Left kidney (tissue), 2 donors: ENCODE data around the gene PODN. TPM values are rescaled to one million over a fixed set of nuclear protein-coding genes. Genes with fewer than 3 reads are reported as not detected.

Experiments
- DNase-seq: peaks from one replicate; pipeline ENCODE4 v3.0.0-alpha.2; 2013
- polyA plus RNA-seq: library from polyadenylated mRNA; unstranded; fragments of 120-200 nt; gene quantifications from one replicate; pipeline ENCODE4 v1.2.1, GENCODE V29; 2013; ENCODE audit not compliant: insufficient read length

The PODN gene
- polyA plus RNA-seq, 1 donor, result 2.0 TPM

DNA sequence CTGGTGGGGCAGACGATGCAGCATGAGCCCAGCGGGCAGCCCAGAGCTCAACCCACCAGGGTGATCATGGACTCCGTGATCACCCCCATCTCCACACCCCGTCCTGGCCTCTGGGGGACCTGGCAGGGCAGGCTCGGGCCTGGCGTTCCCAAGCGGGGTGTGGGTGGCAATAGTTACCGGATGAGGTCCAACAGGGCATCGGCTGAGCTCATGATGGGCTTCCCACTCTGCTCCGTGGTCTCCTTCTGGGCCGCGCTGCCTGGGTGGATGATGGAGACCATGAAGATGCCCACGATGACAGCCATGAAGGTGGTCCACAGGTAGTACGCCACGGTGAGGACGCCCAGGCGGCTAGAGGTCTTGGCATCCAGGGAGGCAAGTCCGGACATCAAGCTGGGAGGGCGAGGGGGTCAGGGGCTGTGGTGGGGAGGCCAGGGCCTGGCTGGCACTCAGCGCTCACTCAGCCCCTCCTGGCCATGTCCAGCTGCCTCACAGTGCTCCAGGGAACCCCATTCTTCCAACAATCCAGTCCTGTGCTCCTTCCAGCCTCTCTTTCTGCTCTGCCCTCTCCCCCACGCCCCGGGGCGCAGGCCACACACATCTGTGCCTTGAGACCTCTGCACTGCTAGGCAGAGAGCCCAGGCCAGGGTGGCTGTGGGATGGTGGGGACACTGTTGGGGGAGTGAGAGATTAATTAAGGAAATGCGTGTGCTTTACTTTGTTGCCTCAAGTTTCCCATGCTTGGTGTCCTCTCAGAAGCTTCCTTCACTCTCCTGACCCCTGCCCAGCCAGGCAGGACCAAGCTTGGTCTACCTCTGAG is 52.8 kb downstream of the PODN start:
- DNase-seq, result no peak

DNA sequence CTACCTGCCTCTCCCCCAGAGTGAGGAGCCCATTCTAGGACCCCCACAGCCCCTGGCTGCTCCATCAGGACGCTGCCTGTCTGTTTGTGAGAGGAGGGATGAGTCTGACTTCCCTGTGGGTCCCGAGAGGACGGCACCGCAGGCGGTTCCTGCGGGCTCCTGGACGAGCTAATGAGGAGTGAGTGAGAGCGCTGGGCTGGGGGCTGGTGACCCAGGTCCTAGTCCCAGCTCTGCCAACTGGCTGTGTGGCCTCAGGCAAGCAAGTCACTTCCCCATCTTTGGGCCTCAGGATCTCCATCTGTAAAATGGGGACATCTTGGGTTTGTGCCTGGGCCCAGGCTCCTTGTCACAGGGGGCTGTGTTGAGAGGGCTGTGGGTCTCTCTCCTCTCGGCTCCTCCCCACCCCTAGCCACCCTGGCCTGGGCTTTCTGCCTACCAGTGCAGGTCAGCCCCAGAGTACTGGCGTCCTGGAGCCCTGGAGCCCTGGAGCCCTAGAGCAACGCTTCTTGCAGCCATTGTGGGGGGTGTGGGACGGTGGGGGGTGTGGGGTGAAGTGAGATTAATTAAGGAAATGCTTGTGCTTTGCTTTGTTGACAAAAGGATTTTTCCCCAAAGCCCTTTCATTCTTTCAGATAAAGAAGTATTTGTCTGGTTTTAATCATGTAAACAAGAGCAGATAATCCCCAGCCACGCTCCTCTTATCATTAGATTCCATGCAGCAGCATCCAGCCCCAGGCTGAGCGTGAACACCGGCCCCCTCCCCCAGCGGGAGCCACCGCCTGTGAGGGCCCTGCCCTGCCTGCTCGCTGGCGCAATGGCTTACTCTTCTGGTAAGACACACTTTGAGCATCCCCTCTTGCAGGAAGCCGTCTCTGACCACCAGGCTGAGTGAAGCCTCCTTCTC is 53.6 kb downstream of the PODN start:
- DNase-seq, result no peak

DNA sequence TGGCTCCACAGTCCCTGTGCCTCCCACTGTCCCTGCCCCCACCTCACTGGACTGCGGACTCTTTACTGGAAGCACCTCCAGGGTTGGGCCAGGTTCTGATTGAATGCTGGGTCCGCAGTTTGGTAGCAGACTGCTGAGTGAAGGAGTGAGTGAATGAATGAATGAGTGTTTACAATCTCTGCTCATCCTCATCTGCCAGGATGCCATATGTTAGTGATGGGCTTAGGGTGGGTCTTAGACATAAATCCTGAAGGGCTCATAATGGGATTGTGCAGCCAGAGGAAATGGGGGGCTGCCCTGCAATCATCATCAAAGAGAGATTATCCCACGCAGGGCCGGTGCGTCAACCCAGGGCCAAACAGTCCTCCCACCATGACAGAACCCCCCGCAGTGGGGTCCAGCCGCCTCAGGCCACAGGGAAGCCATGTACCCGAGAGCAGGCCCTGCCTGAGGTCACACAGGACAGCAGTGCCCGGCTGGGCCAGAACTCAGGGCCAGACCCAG is 54.3 kb downstream of the PODN start:
- no peak for DNase-seq

DNA sequence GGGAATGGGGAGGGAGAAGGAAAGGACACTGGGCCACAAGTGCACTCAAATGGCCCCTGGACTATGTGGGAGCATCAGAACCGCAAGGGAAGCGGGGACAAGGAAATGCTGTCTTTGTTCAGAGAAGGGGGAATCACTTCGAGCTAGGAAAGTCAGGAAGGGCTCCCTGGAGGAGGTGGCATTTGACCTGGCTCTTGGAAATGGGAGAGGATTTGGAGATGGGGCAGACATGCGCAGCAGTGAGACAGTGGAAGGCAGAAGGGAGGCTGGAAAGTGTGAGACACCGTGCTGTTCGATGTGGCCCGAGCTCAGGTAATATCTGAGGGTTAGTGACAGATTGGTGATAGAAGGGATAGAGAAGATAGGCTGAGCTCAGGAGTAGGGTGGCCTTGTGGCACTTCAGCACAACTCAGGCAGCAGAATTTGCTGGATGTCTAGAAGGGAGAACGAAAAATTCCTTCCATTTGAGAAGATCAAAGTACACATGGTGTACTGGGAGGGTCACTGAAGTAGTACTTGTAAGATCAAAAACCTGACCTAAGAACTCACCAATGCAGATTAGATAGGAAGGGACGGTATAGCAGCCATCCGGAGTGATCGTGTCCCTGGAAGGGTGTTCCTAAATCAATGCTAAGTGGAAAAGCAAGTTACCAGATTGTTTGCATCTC is 55.1 kb downstream of the PODN start:
- DNase-seq, result no peak

DNA sequence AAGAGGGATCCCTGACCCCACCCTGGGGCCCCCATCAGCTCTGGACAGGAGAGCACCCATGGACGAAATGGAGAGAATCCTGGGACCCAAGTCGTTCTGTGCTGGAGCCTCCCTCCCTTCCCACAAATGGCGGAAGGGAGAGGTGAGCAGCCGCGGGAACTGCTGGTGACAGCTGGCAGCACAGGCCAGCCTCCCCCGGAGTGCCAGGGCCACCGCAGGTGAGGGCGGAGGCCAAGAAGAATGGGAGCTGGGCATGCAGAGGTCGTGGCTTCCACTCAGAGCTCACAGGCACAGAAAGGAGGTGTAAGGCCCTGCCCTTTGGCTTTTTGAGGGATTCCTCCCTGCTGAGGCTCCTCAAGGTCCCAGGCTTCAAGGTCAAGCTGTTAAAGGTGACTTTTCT is 55.8 kb downstream of the PODN start:
- DNase-seq, result no peak

DNA sequence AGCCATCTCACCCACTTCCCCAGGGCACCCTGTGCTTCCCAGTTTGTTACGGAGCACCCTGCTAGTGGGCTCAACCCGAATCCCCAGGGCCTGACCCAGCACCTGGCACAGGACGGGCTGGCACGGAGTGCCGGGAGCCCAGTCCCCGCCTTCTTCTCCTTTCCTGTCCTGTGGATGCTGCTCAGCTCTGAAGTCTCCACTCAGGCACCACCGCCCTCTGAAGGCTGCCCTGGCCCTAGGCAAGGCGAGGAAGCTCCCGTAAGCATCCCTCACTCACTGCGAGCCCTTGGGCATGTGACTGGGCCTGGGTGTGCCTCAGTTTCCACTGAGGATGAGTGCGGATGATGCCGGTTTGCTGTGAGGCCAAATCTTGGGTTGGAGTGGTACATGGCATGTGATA is 58.6 kb downstream of the PODN start:
- DNase-seq, result no peak

DNA sequence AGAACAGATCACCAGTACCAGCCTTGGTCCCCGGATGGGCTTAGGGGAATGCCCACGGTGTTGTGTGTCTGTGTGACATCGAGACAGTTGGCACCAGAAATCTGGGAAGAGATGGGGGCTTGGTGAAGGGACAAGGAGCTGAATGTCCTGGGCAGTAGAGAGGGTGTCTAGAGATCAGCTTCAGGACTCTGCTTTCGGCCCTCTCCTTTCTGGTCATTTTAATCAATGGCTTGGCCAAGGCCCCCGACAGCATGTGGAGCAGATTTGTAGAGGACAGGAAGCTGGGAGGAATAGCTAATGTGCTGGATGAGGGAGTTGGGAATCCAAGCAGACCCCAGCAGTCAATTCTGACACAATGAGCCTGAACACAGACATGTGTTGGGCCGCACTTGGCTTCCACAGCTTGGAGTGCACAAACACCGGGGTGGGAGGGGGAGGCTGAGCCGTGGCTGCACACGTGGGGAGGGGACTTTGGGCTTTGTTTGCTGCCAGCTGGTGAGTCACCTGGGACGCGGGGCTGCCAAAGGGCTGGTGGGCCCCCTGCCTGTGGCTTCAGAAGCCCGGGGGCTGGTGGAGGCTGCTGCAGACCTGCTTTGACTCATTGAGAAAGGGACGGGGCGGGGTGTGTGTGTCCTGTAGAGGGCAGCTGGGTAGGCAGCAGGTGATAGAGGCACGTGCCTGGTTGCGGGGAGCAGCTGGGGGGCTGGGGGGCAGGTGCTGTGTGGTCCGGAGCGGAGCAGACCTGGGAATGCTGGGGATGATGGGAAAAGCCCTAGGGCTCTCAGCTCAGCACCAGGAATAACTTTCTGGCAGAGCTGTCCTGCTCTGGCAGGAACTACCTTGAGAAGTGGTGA is 59.5 kb downstream of the PODN start:
- DNase-seq, result peak; percentile 33

DNA sequence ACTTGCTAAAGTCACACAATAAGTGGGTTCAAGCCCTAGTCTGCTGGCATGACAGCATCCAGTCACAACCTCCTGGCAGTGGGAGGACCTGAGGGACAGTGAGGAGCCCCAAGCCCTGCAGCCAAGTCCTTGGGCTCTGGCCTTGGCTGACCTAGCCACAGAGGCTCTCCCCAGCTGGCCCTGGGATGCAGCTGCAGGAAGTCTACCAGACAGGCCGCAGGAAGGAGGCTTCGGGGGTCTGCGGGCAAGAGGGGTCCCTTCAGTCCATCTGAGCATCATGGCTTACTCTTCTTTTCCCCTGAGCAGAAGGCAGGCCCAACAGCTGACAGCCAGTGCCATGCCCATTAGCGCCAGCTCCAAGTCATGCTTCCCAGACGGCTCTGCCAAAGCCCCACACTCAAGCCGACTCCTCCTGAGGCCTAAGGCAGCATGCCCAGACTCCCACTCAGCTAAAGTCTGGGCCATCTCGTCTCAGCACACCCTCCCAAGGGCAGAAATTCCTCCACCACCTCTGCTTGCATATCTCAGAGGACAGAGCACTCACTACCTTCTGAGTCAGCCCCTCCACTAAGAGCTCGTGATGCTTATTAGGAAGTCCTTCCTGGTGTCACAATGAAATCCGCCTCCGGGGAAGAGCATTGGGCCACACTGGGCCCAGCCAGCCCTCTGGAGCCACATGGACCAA is 60.3 kb downstream of the PODN start:
- no peak for DNase-seq

DNA sequence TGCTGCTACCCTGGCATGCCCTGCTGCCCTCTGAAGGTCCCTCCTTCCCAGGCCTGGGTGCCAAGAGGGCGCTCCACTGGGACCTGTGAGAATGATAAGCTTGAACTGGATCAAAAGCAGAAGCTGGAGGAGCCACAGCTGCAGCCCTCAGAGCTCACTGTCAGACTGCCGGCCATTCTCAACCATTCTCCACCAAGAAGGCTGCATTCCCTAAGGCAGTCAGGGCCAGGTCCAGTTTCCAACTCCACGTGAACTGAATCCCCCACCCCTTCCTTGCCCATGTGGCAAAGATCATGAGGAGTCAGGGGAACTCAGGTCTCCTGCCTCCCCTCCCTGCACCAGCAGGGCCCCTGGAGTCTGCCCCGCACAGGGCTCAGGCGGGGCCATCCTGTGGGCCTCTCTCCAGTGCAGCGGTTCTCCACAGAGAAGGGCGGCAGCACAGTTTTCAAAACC is 61.0 kb downstream of the PODN start:
- DNase-seq, result no peak

DNA sequence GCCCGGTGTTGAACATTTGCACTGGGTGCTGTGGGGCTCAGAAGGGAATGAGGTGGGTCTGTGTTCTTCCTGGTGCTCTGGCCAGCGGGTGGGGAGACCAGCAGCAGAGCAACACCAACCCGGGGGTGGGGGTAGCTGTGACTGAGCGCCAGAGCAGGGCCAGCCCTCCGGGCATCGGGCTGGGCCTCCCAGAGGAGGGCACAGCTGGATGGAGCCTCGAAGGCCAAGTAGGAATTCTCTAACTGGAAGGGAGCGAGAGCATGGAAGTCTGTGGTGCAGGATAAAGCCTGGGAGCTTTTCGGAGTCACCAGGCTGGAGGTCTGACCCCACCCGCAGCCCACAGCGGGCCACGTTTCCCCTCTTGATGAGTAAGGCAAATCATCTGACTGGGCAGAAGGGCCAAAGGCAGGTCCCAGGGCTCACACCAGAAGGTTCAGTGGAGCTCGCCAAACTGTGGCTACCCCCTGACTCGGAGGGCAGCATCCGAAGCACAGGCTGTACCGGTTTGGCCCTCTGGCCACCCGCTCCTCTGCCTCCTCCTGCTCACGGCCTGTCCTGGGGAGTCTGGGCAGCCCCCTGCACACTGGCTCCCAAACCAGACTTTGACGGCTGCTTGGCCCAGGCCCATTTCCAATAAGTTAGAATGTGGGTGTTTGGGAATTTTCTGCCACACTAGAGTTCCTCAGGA is 61.6 kb downstream of the PODN start:
- DNase-seq, result no peak

DNA sequence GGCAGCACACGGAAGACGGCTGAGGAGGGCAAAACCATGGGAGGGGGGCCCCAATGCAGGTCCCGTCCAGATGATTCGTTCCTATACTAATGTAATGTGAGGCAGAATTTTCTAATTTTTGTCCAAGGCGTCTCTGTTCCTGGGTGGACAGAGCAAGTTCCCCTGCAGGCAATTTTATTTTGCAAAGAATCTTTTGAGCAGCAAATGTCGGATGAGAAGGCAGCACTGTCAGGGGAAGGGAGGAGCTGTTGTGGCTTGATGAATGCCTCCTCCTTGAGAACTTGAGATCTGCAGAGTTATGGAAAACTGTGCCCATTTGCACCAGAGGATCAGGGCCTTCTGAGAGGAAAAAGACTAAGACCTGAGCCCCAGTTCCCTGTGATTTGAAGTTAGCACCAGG is 63.1 kb downstream of the PODN start:
- DNase-seq, result no peak

DNA sequence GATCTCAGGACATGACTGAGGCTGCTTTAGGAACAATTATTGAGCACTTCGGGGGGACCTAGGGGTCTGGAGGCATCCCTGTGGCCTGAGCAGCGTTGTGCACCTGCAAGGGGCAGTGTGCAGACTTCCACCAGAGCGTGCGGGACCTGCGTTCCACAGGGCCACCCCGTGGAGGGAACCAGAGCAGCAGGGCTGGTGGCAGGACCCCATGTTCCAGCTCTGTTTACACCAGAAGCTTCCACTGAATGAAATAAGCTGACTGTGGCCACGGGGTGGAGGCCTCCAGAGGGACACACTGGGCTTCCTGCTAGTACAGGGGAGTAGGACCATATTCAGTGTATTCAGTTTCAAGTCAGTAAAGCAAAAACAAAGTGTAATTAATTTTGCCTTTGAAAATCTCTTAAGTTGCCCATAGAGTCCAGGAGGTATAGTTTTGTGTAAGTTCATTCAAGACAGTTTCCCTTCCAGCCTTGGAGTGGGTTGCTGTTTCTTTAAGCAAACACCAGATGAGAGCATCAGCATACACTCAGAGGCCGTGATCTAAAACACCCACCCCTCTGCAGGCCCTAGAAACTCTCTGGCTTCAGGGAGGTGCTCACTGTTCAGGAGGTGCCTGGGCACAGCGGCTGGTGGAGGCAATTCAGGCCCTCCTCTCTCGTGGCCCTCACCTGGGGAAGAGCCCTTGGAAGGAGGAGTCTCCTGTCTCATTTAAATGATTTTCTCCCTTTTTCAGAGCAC is 63.8 kb downstream of the PODN start:
- DNase-seq, result no peak

DNA sequence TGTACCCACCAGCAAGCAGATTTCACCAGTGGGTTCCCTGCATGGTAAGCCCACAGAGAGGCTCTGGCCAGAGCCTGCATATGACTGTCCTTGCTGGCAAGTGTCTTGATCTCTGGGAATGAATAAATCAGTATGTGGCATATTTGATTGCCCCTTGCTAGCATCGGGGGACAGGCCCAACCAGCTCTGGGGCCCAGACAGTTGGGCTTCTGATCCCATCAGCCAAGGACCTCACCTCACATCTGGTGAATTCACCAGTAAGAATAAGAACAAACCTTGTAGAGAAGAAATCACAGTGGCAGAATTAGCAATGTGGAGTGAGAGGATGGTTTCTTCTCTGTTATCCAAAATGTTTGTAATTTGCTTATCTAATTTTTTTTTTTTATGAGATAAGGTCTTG is 64.5 kb downstream of the PODN start:
- no peak for DNase-seq

DNA sequence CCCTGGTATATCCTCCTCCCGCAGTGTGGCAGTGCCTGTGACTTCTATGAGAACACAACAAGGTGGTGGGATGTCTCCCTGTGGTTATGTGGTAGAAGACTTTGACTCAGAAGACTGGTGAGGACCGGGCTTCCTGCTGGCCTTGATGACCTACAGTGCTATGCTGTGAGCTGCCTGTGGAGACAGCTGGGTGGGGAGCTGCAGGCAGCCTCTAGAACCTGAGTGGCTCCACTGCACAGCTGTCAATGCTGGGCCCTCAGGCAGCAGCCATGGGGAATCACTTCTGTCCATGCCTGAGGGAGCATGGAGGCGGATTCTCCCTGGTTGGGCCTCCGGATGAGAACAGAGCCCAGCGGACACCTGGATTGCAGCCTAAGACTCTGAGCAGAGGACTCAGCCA is 65.5 kb downstream of the PODN start:
- DNase-seq, result no peak

DNA sequence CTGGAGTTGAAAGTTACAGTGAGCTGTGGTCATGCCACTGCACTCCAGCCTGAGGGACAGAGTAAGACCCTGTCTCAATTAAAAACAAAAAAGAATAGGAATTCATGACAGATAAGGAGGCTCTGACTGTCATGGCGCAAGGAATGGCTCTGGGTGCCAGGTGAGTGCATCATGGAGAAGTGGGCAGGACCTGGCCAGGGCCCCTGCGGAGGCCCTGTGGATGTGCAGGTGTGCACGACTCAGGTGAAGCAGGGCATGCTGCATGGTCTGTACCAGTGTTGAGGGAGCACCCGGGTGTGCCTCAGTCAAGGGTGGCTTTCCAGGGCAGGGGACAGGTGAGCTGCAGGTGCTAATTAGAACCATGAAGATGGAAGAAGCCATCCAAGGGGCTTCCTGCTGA is 66.4 kb downstream of the PODN start:
- DNase-seq, result no peak

DNA sequence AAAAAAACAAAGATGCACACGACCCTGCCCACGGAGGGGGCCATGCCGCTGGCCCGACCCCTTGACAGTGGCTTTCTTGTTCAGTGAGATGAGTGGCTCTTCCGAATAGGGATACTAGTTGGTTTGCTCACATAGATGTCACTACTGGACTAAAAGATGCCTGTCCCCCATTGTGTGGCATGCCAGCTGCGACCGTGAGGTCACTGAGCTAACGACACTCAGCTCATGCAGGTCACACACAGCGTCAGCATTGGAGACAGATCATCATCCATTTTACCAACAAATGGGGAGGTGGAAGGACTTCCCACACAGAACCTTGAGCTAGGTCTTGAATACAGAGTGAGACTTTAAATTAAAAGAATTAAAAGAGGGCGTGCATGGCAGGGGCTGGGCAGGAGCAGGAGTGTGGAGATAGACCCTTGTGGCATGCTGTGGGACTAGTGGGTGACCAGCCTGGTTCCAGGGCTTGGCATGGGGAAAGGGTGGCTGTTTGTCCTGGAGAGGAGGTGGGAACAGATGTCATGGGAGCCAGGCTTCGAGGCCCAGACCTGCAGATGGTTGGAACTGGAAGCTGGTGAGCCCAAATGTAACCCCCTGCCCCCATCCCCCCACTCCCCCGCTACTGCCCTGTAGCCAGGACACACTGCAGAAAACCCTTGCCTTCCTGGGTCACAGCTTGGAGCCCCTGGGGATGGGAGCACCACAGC is 68.0 kb downstream of the PODN start:
- no peak for DNase-seq

DNA sequence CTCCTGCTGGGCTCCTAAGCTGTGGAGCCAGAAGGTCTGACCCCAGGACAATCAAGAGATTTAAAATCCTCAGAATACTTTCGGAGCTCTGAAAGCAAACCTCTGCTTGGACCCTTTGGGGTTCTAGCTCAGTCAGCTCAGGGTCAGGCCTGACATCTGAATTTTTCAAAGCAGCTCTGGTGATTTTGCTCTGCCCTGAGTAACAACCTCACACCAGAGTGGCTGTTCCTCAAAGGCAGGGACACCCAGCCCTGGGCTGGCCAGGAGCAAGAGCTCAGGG is 68.5 kb downstream of the PODN start:
- DNase-seq, result no peak

DNA sequence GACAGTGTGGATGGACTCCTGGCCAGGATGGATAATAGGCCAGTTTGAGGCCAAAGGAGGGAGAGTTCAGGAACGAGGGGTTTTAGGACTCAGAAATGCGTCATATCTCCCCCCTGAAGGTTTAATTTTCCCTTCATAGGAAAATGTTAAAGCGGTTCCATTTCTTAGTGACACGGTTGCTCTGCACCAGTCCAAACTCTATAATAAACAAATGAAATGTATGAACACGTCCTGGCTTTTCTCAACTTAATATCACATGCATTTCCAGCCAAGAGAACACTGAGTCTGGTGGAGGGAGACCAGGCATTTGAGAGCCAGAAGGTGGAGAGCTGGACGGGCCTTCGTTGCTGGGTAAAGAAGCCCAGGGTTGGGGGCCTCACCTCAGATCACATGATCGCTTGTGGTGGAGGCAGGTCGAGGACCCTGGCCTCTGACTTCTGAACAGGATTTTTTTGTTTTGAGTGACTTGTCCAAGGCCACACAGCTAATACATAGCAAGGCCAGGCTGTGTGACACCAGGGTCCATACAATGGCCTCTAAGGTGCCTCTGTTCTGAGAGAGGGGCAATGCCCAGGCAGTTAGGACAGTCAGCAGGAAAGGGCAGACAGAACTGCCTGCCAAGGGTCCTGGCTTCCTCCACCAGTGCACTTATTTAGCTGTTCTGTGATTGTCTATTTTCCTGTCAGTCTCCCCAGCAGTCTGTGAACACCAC is 69.0 kb downstream of the PODN start:
- DNase-seq, result no peak

DNA sequence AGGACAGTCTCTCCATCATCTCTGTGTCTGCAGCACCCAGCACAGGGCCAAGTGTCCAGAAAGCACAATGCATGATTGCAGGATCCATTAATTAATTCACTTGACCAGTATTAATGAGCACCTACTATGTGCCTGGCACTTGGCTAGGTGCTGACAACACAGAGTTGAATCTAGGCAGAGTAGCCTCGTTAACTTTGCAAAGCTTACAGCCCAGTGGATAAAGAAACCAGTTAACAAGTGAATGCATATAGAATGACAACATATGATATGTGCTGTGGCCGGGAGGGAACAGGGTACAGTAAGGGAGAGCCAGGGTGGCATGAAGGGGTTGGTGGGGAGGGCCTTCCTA is 69.6 kb downstream of the PODN start:
- no peak for DNase-seq
